Liver (tissue), 9 donors: ENCODE measurements around the gene SCARB1. TPM values are rescaled to one million over a fixed set of nuclear protein-coding genes. Genes with fewer than 3 reads are reported as not detected.

Source experiments
- DNase-seq: peaks from one replicate; pipeline ENCODE4 v3.0.0-alpha.2; 2017; ENCODE audit warnings: low spot score
- H3K27ac ChIP-seq, 2 donors: one replicate each; pipeline ENCODE4 v1.7.0; 2013; ENCODE audit warnings: inconsistent platforms in 2 of 2, low read length in 2 of 2, control low read depth in 1 of 2, low read depth in 1 of 2, mild to moderate bottlenecking in 1 of 2
- H3K27me3 ChIP-seq, 4 donors: one replicate each; pipeline versions ENCODE4 v1.6.1 to v1.7.0; 2013; ENCODE audit warnings: low read length in 3 of 4, inconsistent platforms in 1 of 4, mild to moderate bottlenecking in 1 of 4, moderate library complexity in 1 of 4; ENCODE audit not compliant: control insufficient read depth in 4 of 4, insufficient read depth in 4 of 4
- H3K36me3 ChIP-seq, 4 donors: one replicate each; pipeline versions ENCODE4 v1.6.1 to v1.7.0; 2013; ENCODE audit warnings: low read length in 3 of 4, mild to moderate bottlenecking in 3 of 4, low read depth in 1 of 4, moderate library complexity in 1 of 4; ENCODE audit not compliant: control insufficient read depth in 4 of 4, insufficient read depth in 3 of 4
- H3K4me1 ChIP-seq, 4 donors: one replicate each; pipeline versions ENCODE4 v1.6.1 to v1.7.0; 2013; ENCODE audit warnings: low read length in 3 of 4, mild to moderate bottlenecking in 3 of 4, moderate library complexity in 1 of 4; ENCODE audit not compliant: control insufficient read depth in 4 of 4, insufficient read depth in 4 of 4
- H3K4me3 ChIP-seq, 3 donors: one replicate each; pipeline versions ENCODE4 v1.6.1 to v1.7.0; 2013; ENCODE audit warnings: low read length in 3 of 3, control low read depth in 1 of 3, low read depth in 1 of 3, mild to moderate bottlenecking in 1 of 3
- H3K9ac ChIP-seq, 2 donors: one replicate each; pipeline ENCODE4 v1.7.0; 2013; ENCODE audit warnings: low read length in 2 of 2, mild to moderate bottlenecking in 2 of 2, moderate library complexity in 2 of 2, control low read depth in 1 of 2, low read depth in 1 of 2
- H3K9me3 ChIP-seq, 4 donors: one replicate each; pipeline versions ENCODE4 v1.6.1 to v1.7.0; 2013; ENCODE audit warnings: low read length in 3 of 4; ENCODE audit not compliant: control insufficient read depth in 4 of 4
- CTCF ChIP-seq: fragments of 150-350 bp; IDR thresholded peaks from 2 replicates; pipeline ENCODE4 v1.5.1; 2017; ENCODE audit warnings: improper control_type of control experiment, low read depth, low read length; ENCODE audit not compliant: missing input control
- EGR1 ChIP-seq, 2 donors: IDR thresholded peaks; 2 replicates each; pipeline ENCODE4 v1.6.1; 2016 to 2018; ENCODE audit warnings: antibody characterized with exemption in 2 of 2, low read depth in 2 of 2
- GABPA ChIP-seq, 2 donors: IDR thresholded peaks in 1 of 2; conservative IDR thresholded peaks in 1 of 2; 2 replicates each; pipeline ENCODE4 v1.6.1; 2016; ENCODE audit warnings: antibody characterized with exemption in 2 of 2, mild to moderate bottlenecking in 1 of 2, moderate library complexity in 1 of 2
- HNF4G ChIP-seq: IDR thresholded peaks from 2 replicates; pipeline ENCODE4 v1.6.1; 2016; ENCODE audit warnings: antibody characterized with exemption
- NR2F2 ChIP-seq: IDR thresholded peaks from 2 replicates; pipeline ENCODE4 v1.6.1; 2016; ENCODE audit warnings: antibody characterized with exemption
- RAD21 ChIP-seq, 2 donors: IDR thresholded peaks; 2 replicates each; pipeline ENCODE4 v1.6.1; 2016; ENCODE audit warnings: antibody characterized with exemption in 2 of 2, mild to moderate bottlenecking in 2 of 2
- RXRA ChIP-seq, 2 donors: IDR thresholded peaks; 2 replicates each; pipeline ENCODE4 v1.6.1; 2017 to 2018; ENCODE audit warnings: antibody characterized with exemption in 2 of 2, mild to moderate bottlenecking in 1 of 2
- TAF1 ChIP-seq: conservative IDR thresholded peaks from 2 replicates; pipeline ENCODE4 v1.6.1; 2016; ENCODE audit warnings: antibody characterized with exemption, mild to moderate bottlenecking
- YY1 ChIP-seq: IDR thresholded peaks from 2 replicates; pipeline ENCODE4 v1.6.1; 2016; ENCODE audit warnings: antibody characterized with exemption, mild to moderate bottlenecking
- WGBS: extraction: QIAGEN DNeasy Blood & Tissue Kit; methylation state at CpG from one replicate; pipeline ENCODE4 v1.1.7; 2013; 5-methylcytosine and 5-hydroxymethylcytosine counted together
- polyA plus RNA-seq, 2 donors: library from polyadenylated mRNA; stranded (reverse) in 1 of 2; unstranded in 1 of 2; fragments of 200-250 nt in 1 of 2; fragments of >200 nt in 1 of 2; fragmentation: Nextera tagmentation in 1 of 2; extraction: Ambion mirVana in 1 of 2; gene quantifications; one replicate each; pipeline versions ENCODE4 v1.2.1 to v1.2.3, GENCODE V29; 2013 to 2015
- total RNA-seq, 2 donors: library from RNA; depleted of rRNA; stranded (reverse); fragments of >200 nt; gene quantifications; one replicate each; pipeline ENCODE4 v1.2.3, GENCODE V29; 2014
- TF ChIP-seq, protein P1 (sequence below): IDR thresholded peaks from 2 replicates; pipeline ENCODE4 v1.6.1; 2016; ENCODE audit warnings: antibody characterized with exemption
- donor health status: healthy.
- donor health status: healthy.
- donor health status: healthy.
- donor health status: healthy.
- donor health status: healthy.

SCARB1 gene
- total and polyA plus RNA-seq, 4 donors = 85.3 to 289 (median 141) TPM

DNA sequence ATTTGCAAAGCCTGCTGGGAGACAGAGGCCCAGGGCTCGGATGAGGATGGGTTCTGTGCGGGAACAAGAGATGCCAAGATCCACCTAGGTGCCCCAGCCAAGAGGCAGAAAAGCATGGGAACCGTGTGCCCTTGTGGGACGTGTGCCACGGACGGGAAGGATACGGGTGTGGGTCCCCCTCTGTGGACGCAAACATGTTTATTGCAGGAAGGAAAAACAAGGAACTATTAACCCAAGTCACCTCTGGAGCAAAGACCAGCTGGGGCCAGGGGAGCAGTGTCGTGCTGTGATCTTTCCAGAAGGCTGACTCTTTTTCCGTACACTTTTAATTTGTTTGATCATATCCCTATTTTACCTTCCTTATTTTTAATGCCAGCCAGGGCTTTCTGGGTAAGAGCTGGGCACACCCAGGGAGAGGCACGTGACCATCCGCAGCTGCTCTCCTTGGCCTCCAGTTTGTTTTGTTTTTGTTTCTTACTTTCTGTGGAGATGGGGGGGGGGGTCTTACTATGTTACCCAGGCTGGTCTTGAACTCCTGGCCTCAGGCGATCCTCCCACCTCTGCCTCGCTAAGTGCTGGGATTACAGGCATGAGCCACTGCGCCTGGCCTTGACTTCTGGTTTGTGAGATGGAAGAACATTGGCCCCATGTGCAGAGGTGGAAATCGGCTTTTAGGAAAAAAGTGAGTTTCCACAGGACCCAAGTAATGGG is 20.7 kb downstream of the SCARB1 start:
- H3K4me1 ChIP-seq = peaks cover 11 to 48% (median 40%) of the 10 kb centered on the region in 4 donors
- TF ChIP-seq EGR1 (IDR thresholded peaks at IDR 0.05; ENCODE audit: low read depth in 2 of 2) (no peak), RXRA (IDR thresholded peaks at IDR 0.05) (peak in 1 of 2 donors; percentile 17), NR2F2 (peak; percentile 79), CTCF (no peak)
- no peak overlapping the region for H3K4me3 ChIP-seq
- no peaks in the 10 kb centered on the region for H3K36me3 ChIP-seq
- DNase-seq = no peak
- H3K27me3 ChIP-seq = no peaks in the 10 kb centered on the region
- H3K27ac ChIP-seq = peak overlapping the region; percentile 59 to 75
- 60% methylated on average over 16 of the region's 16 CpGs for WGBS
- H3K9ac ChIP-seq = peak overlapping the region in 1 of 2 donors; percentile 9
- H3K9me3 ChIP-seq = no peaks in the 10 kb centered on the region

DNA sequence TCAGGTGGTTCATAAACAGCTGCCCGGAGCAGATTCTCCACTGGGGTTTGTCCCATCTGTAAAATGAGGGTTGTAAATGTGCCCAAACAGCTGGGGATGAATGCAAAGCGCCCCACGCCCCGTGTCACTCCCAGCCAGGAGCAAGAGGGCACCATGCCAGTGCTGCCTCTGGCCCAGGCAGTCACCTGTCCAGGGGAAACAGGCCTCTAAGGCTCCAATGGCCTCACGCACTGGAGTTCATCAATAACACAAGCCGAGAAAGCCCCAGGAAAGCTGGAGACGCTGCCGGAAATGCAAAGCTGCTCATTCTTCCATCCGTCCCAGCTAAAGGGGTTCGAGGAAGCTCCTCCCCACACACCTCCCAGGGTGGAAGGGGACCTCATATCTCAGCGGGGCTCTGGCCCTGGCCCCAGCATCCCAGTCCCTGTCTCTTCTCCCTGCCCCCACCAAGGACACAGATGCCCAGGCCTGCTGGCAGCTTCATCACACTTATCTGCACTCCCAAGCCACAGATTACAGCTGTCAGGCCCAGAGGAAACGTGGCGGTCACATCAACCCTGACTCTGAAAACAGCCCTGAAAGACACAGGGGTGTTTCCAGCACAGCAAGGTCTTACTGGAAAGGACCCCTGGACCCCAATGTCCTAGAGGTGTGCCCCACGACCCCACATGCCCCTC is 21.5 kb downstream of the SCARB1 start:
- peak overlapping the region; percentile 59 to 75 for H3K27ac ChIP-seq
- 53% methylated on average over 14 of the region's 14 CpGs for WGBS
- DNase-seq = no peak

GRCh38 chr12:124841558-124841945 is 22.1 kb downstream of the SCARB1 start:
- Histone ChIP-seq H3K4me1 (peaks cover 14 to 38% (median 28%) of the 10 kb centered on the region in 4 donors), H3K27me3 (no peaks in the 10 kb centered on the region), H3K4me3 (no peak overlapping the region), H3K27ac (peak overlapping the region; percentile 14 to 75), H3K36me3 (no peaks in the 10 kb centered on the region), H3K9me3 (no peaks in the 10 kb centered on the region), H3K9ac (no peak overlapping the region)
- no peak for TF ChIP-seq EGR1 (IDR thresholded peaks at IDR 0.05; ENCODE audit: low read depth in 2 of 2)
- no peak for TF ChIP-seq CTCF
- no peak for TF ChIP-seq RXRA (IDR thresholded peaks at IDR 0.05)
- TF ChIP-seq, protein P1, sequence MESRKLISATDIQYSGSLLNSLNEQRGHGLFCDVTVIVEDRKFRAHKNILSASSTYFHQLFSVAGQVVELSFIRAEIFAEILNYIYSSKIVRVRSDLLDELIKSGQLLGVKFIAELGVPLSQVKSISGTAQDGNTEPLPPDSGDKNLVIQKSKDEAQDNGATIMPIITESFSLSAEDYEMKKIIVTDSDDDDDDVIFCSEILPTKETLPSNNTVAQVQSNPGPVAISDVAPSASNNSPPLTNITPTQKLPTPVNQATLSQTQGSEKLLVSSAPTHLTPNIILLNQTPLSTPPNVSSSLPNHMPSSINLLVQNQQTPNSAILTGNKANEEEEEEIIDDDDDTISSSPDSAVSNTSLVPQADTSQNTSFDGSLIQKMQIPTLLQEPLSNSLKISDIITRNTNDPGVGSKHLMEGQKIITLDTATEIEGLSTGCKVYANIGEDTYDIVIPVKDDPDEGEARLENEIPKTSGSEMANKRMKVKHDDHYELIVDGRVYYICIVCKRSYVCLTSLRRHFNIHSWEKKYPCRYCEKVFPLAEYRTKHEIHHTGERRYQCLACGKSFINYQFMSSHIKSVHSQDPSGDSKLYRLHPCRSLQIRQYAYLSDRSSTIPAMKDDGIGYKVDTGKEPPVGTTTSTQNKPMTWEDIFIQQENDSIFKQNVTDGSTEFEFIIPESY = no peak
- no peak for TF ChIP-seq NR2F2
- no peak for TF ChIP-seq HNF4G
- TF ChIP-seq GABPA (IDR thresholded peaks at IDR 0.05 in 1 of 2, conservative IDR thresholded peaks at IDR 0.05 in 1 of 2) = no peak
- DNase-seq = no peak
- 79% methylated on average over 7 of the region's 7 CpGs for WGBS

More for the DNA sequence above, 21.5 kb downstream of the SCARB1 start:
- Histone ChIP-seq H3K36me3 (no peaks in the 10 kb centered on the region), H3K4me1 (peaks cover 13 to 44% (median 35%) of the 10 kb centered on the region in 4 donors), H3K9ac (peak overlapping the region in 1 of 2 donors; percentile 9), H3K9me3 (no peaks in the 10 kb centered on the region), H3K27me3 (no peaks in the 10 kb centered on the region), H3K4me3 (no peak overlapping the region)
- TF ChIP-seq YY1 (peak; percentile 74), GABPA (IDR thresholded peaks at IDR 0.05 in 1 of 2, conservative IDR thresholded peaks at IDR 0.05 in 1 of 2) (no peak), RXRA (IDR thresholded peaks at IDR 0.05) (no peak), TAF1 (no peak), NR2F2 (no peak), HNF4G (no peak), RAD21 (IDR thresholded peaks at IDR 0.05) (no peak)
- TF ChIP-seq, protein P1 = no peak
